SK-MEL-5 (cell line): ENCODE measurements around the gene ATF6. TPM values are rescaled to one million over a fixed set of nuclear protein-coding genes. Genes with fewer than 3 reads are reported as not detected.

Source experiments
- DNase-seq: peaks from one replicate; pipeline ENCODE4 v3.0.0-alpha.2; 2016; ENCODE audit warnings: low read depth, low spot score
- in situ Hi-C: cut with HindIII; loops from 2 replicates; pipeline ENCODE4 v1.10.0; 2016; ENCODE audit warnings: low sequenced_read_pairs, high pct_unique_total_duplicates, low pct_unique_long_range_greater_than_20kb
- small RNA-seq, 2 experiments: library from RNA; depleted of rRNA; stranded (forward); fragments of <200 nt; gene quantifications; one replicate each; pipeline ENCODE3, GENCODE V24; 2014
- total RNA-seq: library from RNA; depleted of rRNA; stranded (reverse); fragments of >200 nt; shearing (Covaris generic); gene quantifications from 2 replicates; pipeline ENCODE4 v1.2.3, GENCODE V29; 2014; rRNA removed

The ATF6 gene
- total RNA-seq, 1 experiment from 2014 or later = 38.8 TPM

- in situ Hi-C loops = no loop called here
- no peak for DNase-seq
Measured at GRCh38 chr1:162010175-162010506, 244.0 kb downstream of the ATF6 start.

DNA sequence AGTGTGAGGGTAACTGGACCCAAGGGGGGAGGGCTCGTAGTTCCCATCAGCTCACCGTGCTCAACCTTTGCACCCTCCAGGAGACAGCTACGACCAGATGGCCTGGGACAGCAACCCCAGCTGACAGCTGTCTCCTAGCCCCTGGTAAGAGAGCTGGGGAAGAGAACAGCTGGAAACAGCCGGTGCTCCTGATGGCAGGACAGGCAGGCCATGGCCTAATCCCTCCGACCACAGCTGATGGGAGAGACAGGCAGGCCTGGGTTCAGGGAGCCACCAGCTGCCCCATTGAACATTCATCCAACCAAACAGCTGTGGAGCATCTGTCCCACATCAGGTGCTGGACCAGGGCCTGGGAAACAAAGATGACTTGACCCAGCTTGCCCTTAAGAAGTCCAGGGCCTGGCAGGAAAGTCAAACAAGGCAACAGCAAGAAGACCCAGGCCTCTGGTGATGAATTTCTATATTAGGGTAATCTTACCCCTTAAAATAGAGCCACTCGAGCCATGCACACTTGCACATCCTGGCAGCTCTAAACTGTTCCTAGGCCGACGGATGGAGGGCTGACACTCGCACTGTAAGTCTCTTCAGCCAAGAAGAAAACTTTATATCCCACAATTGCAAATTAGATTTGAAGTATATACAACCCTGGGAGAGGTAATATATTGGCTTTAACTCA lies 245.4 kb downstream of the ATF6 start:
- DNase-seq = no peak
- in situ Hi-C loops = no loop called here

DNA sequence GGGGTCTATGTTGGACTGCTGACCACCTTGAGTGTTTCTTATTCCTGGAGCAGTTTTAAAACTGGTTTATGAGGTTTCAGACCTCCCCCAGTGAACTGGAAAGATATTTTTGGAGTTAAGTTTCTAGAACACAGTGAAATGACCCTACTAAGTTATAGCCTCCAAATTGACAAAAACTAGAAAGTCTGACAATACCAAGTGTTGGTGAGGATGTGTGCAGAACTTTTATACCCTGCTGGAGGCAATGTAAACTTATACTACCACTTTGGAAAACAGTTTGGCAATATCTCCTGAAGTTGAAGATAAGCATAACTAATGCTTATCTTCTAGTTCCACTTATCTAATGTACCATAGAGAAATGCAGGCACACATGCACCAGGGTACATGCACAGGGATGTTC lies 247.2 kb downstream of the ATF6 start:
- in situ Hi-C loops = no loop called here
- no peak for DNase-seq

Small RNA genes lying within 50 kb of the gene (small RNA-seq; reads per million reads assigned to genes)
- gene RN7SL466P = 0 reads per million in 2 experiments

Other genes starting within 250 kb of the ATF6 start
- gene HSPA6, start 241.8 kb upstream of the ATF6 start, total RNA-seq = 4.2 and 4.8 TPM in 2 replicates
- not detected in 2 replicates for gene FCGR3A, start 216.5 kb upstream of the ATF6 start, total RNA-seq
- gene FCGR3B, start 135.1 kb upstream of the ATF6 start, total RNA-seq = not detected in 2 replicates
- 1.1 and 1.3 TPM in 2 replicates for gene FCGR2B, start 103.2 kb upstream of the ATF6 start, total RNA-seq
- gene FCRLA, start 59.1 kb upstream of the ATF6 start, total RNA-seq = 359 and 397 TPM in 2 replicates
- 6.0 and 7.3 TPM in 2 replicates for gene FCRLB, start 44.8 kb upstream of the ATF6 start, total RNA-seq
- 38.7 and 40.7 TPM in 2 replicates for gene DUSP12, start 16.5 kb upstream of the ATF6 start, total RNA-seq